Fibroblast of upper back skin (primary cell): ENCODE results near the gene GPR62.
"Not testable (repeated sequence)": the region's sequence is repeated elsewhere in the genome, so short reads cannot be mapped to it uniquely, and the experiment has no call there.

Source experiments
- DNase-seq: peaks from one replicate; pipeline ENCODE4 v3.0.0-alpha.2; 2013

GPR62 gene

GRCh38 chr3:51971350-51971749 lies 16.2 kb downstream of the GPR62 start:
- DNase-seq: no peak

GRCh38 chr3:51974277-51974962 lies 19.2 kb downstream of the GPR62 start:
- no peak for DNase-seq

GRCh38 chr3:51974963-51975851 lies 20.0 kb downstream of the GPR62 start, which contains the start of gene ABHD14A:
ABHD14A (plus strand) TSS chr3:51975064; CDS start chr3:51975136, 72 bp downstream.
- DNase-seq: peak; percentile 60

- peak; percentile 67 for DNase-seq
Measured at GRCh38 chr3:51975852-51976549, 20.8 kb downstream of the GPR62 start.

- no peak for DNase-seq
Measured at GRCh38 chr3:51977446-51978142, 22.4 kb downstream of the GPR62 start.

GRCh38 chr3:51978143-51978502 lies 22.9 kb downstream of the GPR62 start:
- DNase-seq: no peak

- no peak for DNase-seq
Measured at GRCh38 chr3:51980253-51980652, 25.1 kb downstream of the GPR62 start.

GRCh38 chr3:51982352-51982837 lies 27.2 kb downstream of the GPR62 start:
- no peak for DNase-seq

- peak; percentile 77 for DNase-seq
Measured at GRCh38 chr3:51982838-51983577, 27.8 kb downstream of the GPR62 start, which contains the start of gene ACY1. ACY1 (plus strand) TSS chr3:51983535; CDS start chr3:51984065, 530 bp downstream.

- DNase-seq: no peak
Measured at GRCh38 chr3:51983578-51984268, 28.5 kb downstream of the GPR62 start.

- no peak for DNase-seq
Measured at GRCh38 chr3:51984269-51984647, 29.1 kb downstream of the GPR62 start.

GRCh38 chr3:51985063-51985462 lies 29.9 kb downstream of the GPR62 start:
- no peak for DNase-seq

GRCh38 chr3:51986010-51986947 lies 31.1 kb downstream of the GPR62 start:
- no peak for DNase-seq

- no peak for DNase-seq
Measured at GRCh38 chr3:51987568-51987967, 32.4 kb downstream of the GPR62 start.

- DNase-seq: no peak
Measured at GRCh38 chr3:51988286-51989146, 33.3 kb downstream of the GPR62 start.

- not testable (repeated sequence) for DNase-seq
Measured at GRCh38 chr3:51990501-51990971, 35.4 kb downstream of the GPR62 start.

GRCh38 chr3:51992017-51992682 lies 37.0 kb downstream of the GPR62 start:
- DNase-seq: no peak

GRCh38 chr3:51993657-51994056 lies 38.5 kb downstream of the GPR62 start:
- not testable (repeated sequence) for DNase-seq
